K562 (cell line): ENCODE measurements around the gene RUNDC1. TPM values are rescaled to one million over a fixed set of nuclear protein-coding genes. Genes with fewer than 3 reads are reported as not detected.

ENCODE experiments used
- CEBPB ChIP-seq: fragments of 450-650 bp; IDR thresholded peaks from 2 replicates; pipeline ENCODE4 v1.6.1; 2016; ENCODE audit warnings: missing genetic modification characterization, missing compliant biosample characterization
- CHD7 ChIP-seq: fragments of 200-600 bp; sonication (generic); IDR thresholded peaks from one replicate; pipeline ENCODE4 v1.6.1; 2012; ENCODE audit warnings: mild to moderate bottlenecking, low read depth, low read length, inconsistent platforms
- FIP1L1 ChIP-seq: fragments of 200-400 bp; formaldehyde crosslinking; IDR thresholded peaks from 2 replicates; pipeline ENCODE4 v1.6.1; 2018; ENCODE audit warnings: mild to moderate bottlenecking, low read depth, low read length; ENCODE audit not compliant: poor library complexity, severe bottlenecking
- FOXK2 ChIP-seq, 2 experiments: fragments of 450-650 bp; IDR thresholded peaks in 1 of 2; conservative IDR thresholded peaks in 1 of 2; 2 replicates each; pipeline ENCODE4 v1.6.1; 2016; ENCODE audit warnings: low read depth in 2 of 2, mild to moderate bottlenecking in 1 of 2
- JUN ChIP-seq, 2 experiments: sonication (generic) in 1 of 2; formaldehyde crosslinking in 1 of 2; IDR thresholded peaks; 2 replicates each; pipeline versions ENCODE4 v1.6.1 to v1.8.0; 2012 to 2022; ENCODE audit warnings: borderline replicate concordance in 2 of 2, mild to moderate bottlenecking in 2 of 2, improper control_type of control experiment in 1 of 2, low read depth in 1 of 2, low read length in 1 of 2, missing genetic modification reagents in 1 of 2
- NFIC ChIP-seq: fragments of 450-650 bp; IDR thresholded peaks from 2 replicates; pipeline ENCODE4 v1.6.1; 2017; ENCODE audit warnings: mild to moderate bottlenecking, inconsistent platforms
- RBFOX2 ChIP-seq: fragments of 200-400 bp; formaldehyde crosslinking; IDR thresholded peaks from 2 replicates; pipeline ENCODE4 v1.6.1; 2017; ENCODE audit warnings: low read depth, mild to moderate bottlenecking, low read length, moderate library complexity
- SOX6 ChIP-seq: fragments of 450-650 bp; IDR thresholded peaks from 2 replicates; pipeline ENCODE4 v1.6.1; 2014; ENCODE audit warnings: mild to moderate bottlenecking
- TAF7 ChIP-seq: fragments of 450-650 bp; IDR thresholded peaks from 2 replicates; pipeline ENCODE4 v1.6.1; 2016; ENCODE audit warnings: missing genetic modification characterization, missing compliant biosample characterization
- TEAD4 ChIP-seq, 2 experiments: sonication (generic) in 1 of 2; formaldehyde crosslinking in 1 of 2; IDR thresholded peaks; 2 replicates each; pipeline versions ENCODE4 v1.6.1 to v1.8.0; 2012 to 2022; ENCODE audit warnings: borderline replicate concordance in 1 of 2, inconsistent platforms in 1 of 2, low read length in 1 of 2, mild to moderate bottlenecking in 1 of 2, missing genetic modification reagents in 1 of 2
- ZC3H4 ChIP-seq: sonication (generic); formaldehyde crosslinking; IDR thresholded peaks from 2 replicates; pipeline ENCODE4 v1.9.0; 2021; ENCODE audit warnings: missing genetic modification reagents, borderline replicate concordance
- ZNF316 ChIP-seq: fragments of 450-650 bp; IDR thresholded peaks from 2 replicates; pipeline ENCODE4 v1.6.1; 2016
- polyA plus RNA-seq, 8 experiments: library from polyadenylated mRNA; depleted of rRNA in 4 of 8; stranded (reverse) in 5 of 8; unstranded in 3 of 8; fragments of >200 nt; fragmentation: Nextera tagmentation in 2 of 8; fragmentation: Illumina TruSeq in 1 of 8; extraction: Ambion mirVana in 2 of 8; extraction: Trizol in 1 of 8; gene quantifications; 2 replicates each; pipeline versions ENCODE4 v1.2.1 to v1.2.3, GENCODE V29; 2011 to 2014; ENCODE audit warnings: inconsistent platforms in 1 of 8, missing spikeins in 1 of 8
- total RNA-seq, 7 experiments: library from RNA; depleted of rRNA in 6 of 7; stranded (reverse); fragments of >200 nt in 6 of 7; fragmentation: Illumina TruSeq in 2 of 7; extraction: Trizol in 2 of 7; gene quantifications; 2 replicates each; pipeline versions ENCODE4 v1.2.1 to v1.2.3, GENCODE V29; 2011 to 2021; ENCODE audit warnings: low replicate concordance in 1 of 7
- TF ChIP-seq, protein P1 (sequence below): fragments of 450-650 bp; IDR thresholded peaks from 2 replicates; pipeline ENCODE4 v1.6.1; 2014; ENCODE audit warnings: low read depth, mild to moderate bottlenecking, moderate library complexity, borderline replicate concordance

Gene RUNDC1
- total and polyA plus RNA-seq, 9 of the 15 experiments (the other 6 are each of a cell fraction or from before 2014, with no cell fraction given): 3.4 to 12.6 (median 9.4) TPM

GRCh38 chr17:43020789-43021740, 40.7 kb downstream of the RUNDC1 start (continued):
- TF ChIP-seq SOX6 (peak; percentile 98), TAF7 (tag) (no peak), FOXK2 (conservative IDR thresholded peaks at IDR 0.05 in 1 of 2, IDR thresholded peaks at IDR 0.05 in 1 of 2; ENCODE audit: low read depth in 2 of 2) (0 out of 4 replicates have a peak, but pooled peaks of 1 of the 2 experiments have one; percentile 28), TEAD4 (IDR thresholded peaks at IDR 0.05; ENCODE audit: low read length) (peak; percentile 29; the same call in 1 of the 2 replicates), TEAD4 (CRISPR knock-in tag; IDR thresholded peaks at IDR 0.05; ENCODE audit: borderline replicate concordance) (no peak), RBFOX2 (peak; percentile 54), NFIC (0 out of 2 replicates have a peak, but pooled peaks have one; percentile 5), CHD7 (no peak), JUN (IDR thresholded peaks at IDR 0.05; ENCODE audit: borderline replicate concordance, low read depth, low read length) (peak; percentile 94), JUN (CRISPR knock-in tag; IDR thresholded peaks at IDR 0.05; ENCODE audit: borderline replicate concordance) (no peak), CEBPB (tag) (peak; percentile 84), ZC3H4 (CRISPR knock-in tag) (no peak), FIP1L1 (no peak), ZNF316 (peak; percentile 29; the same call in 1 of the 2 replicates)
- TF ChIP-seq, protein P1, sequence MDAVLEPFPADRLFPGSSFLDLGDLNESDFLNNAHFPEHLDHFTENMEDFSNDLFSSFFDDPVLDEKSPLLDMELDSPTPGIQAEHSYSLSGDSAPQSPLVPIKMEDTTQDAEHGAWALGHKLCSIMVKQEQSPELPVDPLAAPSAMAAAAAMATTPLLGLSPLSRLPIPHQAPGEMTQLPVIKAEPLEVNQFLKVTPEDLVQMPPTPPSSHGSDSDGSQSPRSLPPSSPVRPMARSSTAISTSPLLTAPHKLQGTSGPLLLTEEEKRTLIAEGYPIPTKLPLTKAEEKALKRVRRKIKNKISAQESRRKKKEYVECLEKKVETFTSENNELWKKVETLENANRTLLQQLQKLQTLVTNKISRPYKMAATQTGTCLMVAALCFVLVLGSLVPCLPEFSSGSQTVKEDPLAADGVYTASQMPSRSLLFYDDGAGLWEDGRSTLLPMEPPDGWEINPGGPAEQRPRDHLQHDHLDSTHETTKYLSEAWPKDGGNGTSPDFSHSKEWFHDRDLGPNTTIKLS: no peak
